Gastroesophageal sphincter (tissue), 4 donors: ENCODE measurements around the gene GSDMA. TPM values are rescaled to one million over a fixed set of nuclear protein-coding genes. Genes with fewer than 3 reads are reported as not detected.

Experiments used
- ATAC-seq: fragments of 150-250 bp; one replicate; pipeline ENCODE4 v1.9.1; 2016; ENCODE audit warnings: mild to moderate bottlenecking, moderate library complexity
- H3K27ac ChIP-seq, 4 donors: fragments of 200-600 bp; sonication (generic) in 3 of 4; 1 replicate in 3 of 4; 2 replicates in 1 of 4; pipeline ENCODE4 v1.5.1; 2016 to 2019
- H3K27me3 ChIP-seq: fragments of 200-600 bp; sonication (generic); one replicate; pipeline ENCODE4 v1.5.1; 2019
- H3K36me3 ChIP-seq, 2 donors: fragments of 200-600 bp; sonication (generic); one replicate each; pipeline ENCODE4 v1.5.1; 2019; ENCODE audit warnings: control low read depth in 1 of 2
- H3K4me1 ChIP-seq, 3 donors: fragments of 200-600 bp; sonication (generic); 1 replicate in 2 of 3; 2 replicates in 1 of 3; pipeline ENCODE4 v1.5.1; 2016 to 2019; ENCODE audit warnings: control low read depth in 2 of 3
- H3K4me3 ChIP-seq, 2 donors: fragments of 200-600 bp; sonication (generic); one replicate each; pipeline ENCODE4 v1.5.1; 2019; ENCODE audit warnings: mild to moderate bottlenecking in 1 of 2, moderate library complexity in 1 of 2
- H3K9me3 ChIP-seq, 3 donors: fragments of 200-600 bp; sonication (generic); one replicate each; pipeline ENCODE4 v1.5.1; 2017 to 2019; ENCODE audit warnings: control low read depth in 2 of 3
- CTCF ChIP-seq, 4 experiments: fragments of 200-600 bp in 2 of 4; fragments of 450-650 bp in 2 of 4; sonication (generic) in 1 of 4; IDR thresholded peaks; one replicate each; pipeline ENCODE4 v1.5.1; 2017 to 2019; ENCODE audit warnings: antibody characterized with exemption in 4 of 4, mild to moderate bottlenecking in 2 of 4, moderate library complexity in 2 of 4
- EP300 ChIP-seq: sonication (generic); formaldehyde crosslinking; IDR thresholded peaks from one replicate; pipeline ENCODE4 v1.6.1; 2017; ENCODE audit warnings: antibody characterized with exemption, mild to moderate bottlenecking
- POLR2A ChIP-seq, 2 donors: fragments of 450-650 bp; IDR thresholded peaks; one replicate each; pipeline ENCODE4 v1.6.1; 2017; ENCODE audit warnings: antibody characterized with exemption in 2 of 2, mild to moderate bottlenecking in 2 of 2, moderate library complexity in 1 of 2
- POLR2AphosphoS5 ChIP-seq: sonication (generic); formaldehyde crosslinking; IDR thresholded peaks from one replicate; pipeline ENCODE4 v1.6.1; 2017; ENCODE audit warnings: antibody characterized with exemption
- WGBS, 2 donors: methylation state at CpG; one replicate each; pipeline ENCODE4 v1.1.5; 2018; ENCODE audit warnings: low coverage in 1 of 2; 5-methylcytosine and 5-hydroxymethylcytosine counted together
- total RNA-seq, 4 donors: library from RNA; depleted of rRNA; stranded (reverse); fragments of >200 nt; gene quantifications; one replicate each; pipeline ENCODE4 v1.1.0, GENCODE V29; 2016

The GSDMA gene
- total RNA-seq, 4 donors from 2014 or later, result 0.35 to 1.6 (median 0.54) TPM; not detected in 1

- no peak overlapping the region for H3K4me3 ChIP-seq
- no peak for TF ChIP-seq EP300
- TF ChIP-seq CTCF (IDR thresholded peaks at IDR 0.05), result no peak
- TF ChIP-seq POLR2AphosphoS5, result no peak
- no peak for TF ChIP-seq POLR2A (IDR thresholded peaks at IDR 0.05)
- 76 to 77% methylated on average over 6 to 13 of the region's 26 CpGs for WGBS, 2 donors
- H3K4me1 ChIP-seq, result peaks cover 0 to 72% (median 32%) of the 10 kb centered on the region in 3 donors
- ATAC-seq, result no peak
- H3K9me3 ChIP-seq, result no peaks in the 10 kb centered on the region
- H3K27me3 ChIP-seq, result no peaks in the 10 kb centered on the region
- peaks cover 0 to 19% of the 10 kb centered on the region in 2 donors for H3K36me3 ChIP-seq
- H3K27ac ChIP-seq, result peak overlapping the region in 2 of 4 donors; percentile 66 to 74
These were observed 53.5 kb downstream of the GSDMA start for GRCh38 chr17:40015998-40016985.

- peaks cover 0 to 85% (median 42%) of the 10 kb centered on the region in 3 donors for H3K4me1 ChIP-seq
These were observed 54.7 kb downstream of the GSDMA start for GRCh38 chr17:40017422-40018080.

GRCh38 chr17:40018211-40019121 is 55.7 kb downstream of the GSDMA start:
- no peaks in the 10 kb centered on the region for H3K9me3 ChIP-seq
- TF ChIP-seq EP300 (no peak), POLR2AphosphoS5 (peak; percentile 42), CTCF (IDR thresholded peaks at IDR 0.05) (peak in 1 of 4 experiments; percentile 7), POLR2A (IDR thresholded peaks at IDR 0.05) (no peak)
- H3K4me1 ChIP-seq, result peaks cover 0 to 92% (median 47%) of the 10 kb centered on the region in 3 donors
- peaks cover 0 to 41% of the 10 kb centered on the region in 2 donors for H3K36me3 ChIP-seq
- H3K4me3 ChIP-seq, result no peak overlapping the region
- 13% methylated on average over 3 of the region's 15 CpGs; no CpG with 5 or more reads in 1 of the 2 donors for WGBS, 2 donors
- ATAC-seq, result peak; percentile 20
- H3K27me3 ChIP-seq, result no peaks in the 10 kb centered on the region
- peak overlapping the region in 3 of 4 donors; percentile 74 to 77 (median 76) for H3K27ac ChIP-seq

More at GRCh38 chr17:40017422-40018080, 54.7 kb downstream of the GSDMA start:
- Histone ChIP-seq H3K4me3 (no peak overlapping the region), H3K9me3 (no peaks in the 10 kb centered on the region), H3K27ac (peak overlapping the region in 3 of 4 donors; percentile 74 to 77 (median 76)), H3K36me3 (peaks cover 0 to 32% of the 10 kb centered on the region in 2 donors), H3K27me3 (no peaks in the 10 kb centered on the region)
- TF ChIP-seq POLR2A (IDR thresholded peaks at IDR 0.05) (no peak), CTCF (IDR thresholded peaks at IDR 0.05) (no peak), EP300 (no peak), POLR2AphosphoS5 (no peak)
- WGBS, 2 donors, result 21 to 40% methylated on average over 6 of the region's 15 CpGs
- no peak for ATAC-seq

- no peaks in the 10 kb centered on the region for H3K27me3 ChIP-seq
- WGBS, 2 donors, result 40 to 78% methylated on average over 1 to 4 of the region's 24 CpGs
- peaks cover 0 to 92% (median 45%) of the 10 kb centered on the region in 3 donors for H3K4me1 ChIP-seq
- no peak overlapping the region for H3K4me3 ChIP-seq
- no peak for TF ChIP-seq POLR2AphosphoS5
- TF ChIP-seq EP300, result no peak
- no peak for TF ChIP-seq POLR2A (IDR thresholded peaks at IDR 0.05)
- TF ChIP-seq CTCF (IDR thresholded peaks at IDR 0.05), result no peak
- H3K36me3 ChIP-seq, result peaks cover 0 to 50% of the 10 kb centered on the region in 2 donors
- H3K9me3 ChIP-seq, result no peaks in the 10 kb centered on the region
- peak overlapping the region in 3 of 4 donors; percentile 74 to 77 (median 76) for H3K27ac ChIP-seq
- ATAC-seq, result peak; percentile 50
These were observed 56.6 kb downstream of the GSDMA start for GRCh38 chr17:40019140-40019991.
